GM12872 (cell line): Measurements from ENCODE around the gene AKAP12.

ENCODE experiments used
- CTCF ChIP-seq: IDR thresholded peaks from 3 replicates; pipeline ENCODE4 v1.5.1; 2011; ENCODE audit warnings: low read depth, mild to moderate bottlenecking, low read length, moderate library complexity; ENCODE audit not compliant: insufficient read depth

The AKAP12 gene

GRCh38 chr6:151372164-151372563, 132.4 kb downstream of the AKAP12 start:
- no peak for TF ChIP-seq CTCF

GRCh38 chr6:151374036-151374683, 134.4 kb downstream of the AKAP12 start:
- TF ChIP-seq CTCF: no peak

- no peak for TF ChIP-seq CTCF
Observed at GRCh38 chr6:151375833-151376232, 136.1 kb downstream of the AKAP12 start.

- TF ChIP-seq CTCF: no peak
Observed at GRCh38 chr6:151376440-151376839, 136.7 kb downstream of the AKAP12 start.

GRCh38 chr6:151377095-151377494, 137.3 kb downstream of the AKAP12 start:
- no peak for TF ChIP-seq CTCF

GRCh38 chr6:151379933-151380847, 140.4 kb downstream of the AKAP12 start:
- no peak for TF ChIP-seq CTCF

GRCh38 chr6:151380848-151381205, 141.1 kb downstream of the AKAP12 start:
- TF ChIP-seq CTCF: no peak
